GM21423 (cell line): ENCODE measurements around the gene RPS2.
"Not testable (repeated sequence)": the region's sequence is repeated elsewhere in the genome, so short reads cannot be mapped to it uniquely, and the experiment has no call there.

Source experiments
- ATAC-seq: cut with Tn5 transposase; IDR thresholded peaks from one replicate; pipeline ENCODE4 v1.9.1; 2021; ENCODE audit warnings: mild to moderate bottlenecking, moderate library complexity; ENCODE audit not compliant: unreplicated experiment

RPS2 gene

GRCh38 chr16:1942810-1943726, 21.6 kb downstream of the RPS2 start, which contains the start of gene MSRB1:
Gene MSRB1, minus strand, starts transcription at chr16:1943199. Its CDS starts 43 bp downstream, at chr16:1943156.
- ATAC-seq, result peak; percentile 93

- ATAC-seq, result no peak
These were observed 22.4 kb downstream of the RPS2 start for GRCh38 chr16:1942047-1942809.

- no peak for ATAC-seq
These were observed 23.2 kb downstream of the RPS2 start for GRCh38 chr16:1941162-1942046.

DNA sequence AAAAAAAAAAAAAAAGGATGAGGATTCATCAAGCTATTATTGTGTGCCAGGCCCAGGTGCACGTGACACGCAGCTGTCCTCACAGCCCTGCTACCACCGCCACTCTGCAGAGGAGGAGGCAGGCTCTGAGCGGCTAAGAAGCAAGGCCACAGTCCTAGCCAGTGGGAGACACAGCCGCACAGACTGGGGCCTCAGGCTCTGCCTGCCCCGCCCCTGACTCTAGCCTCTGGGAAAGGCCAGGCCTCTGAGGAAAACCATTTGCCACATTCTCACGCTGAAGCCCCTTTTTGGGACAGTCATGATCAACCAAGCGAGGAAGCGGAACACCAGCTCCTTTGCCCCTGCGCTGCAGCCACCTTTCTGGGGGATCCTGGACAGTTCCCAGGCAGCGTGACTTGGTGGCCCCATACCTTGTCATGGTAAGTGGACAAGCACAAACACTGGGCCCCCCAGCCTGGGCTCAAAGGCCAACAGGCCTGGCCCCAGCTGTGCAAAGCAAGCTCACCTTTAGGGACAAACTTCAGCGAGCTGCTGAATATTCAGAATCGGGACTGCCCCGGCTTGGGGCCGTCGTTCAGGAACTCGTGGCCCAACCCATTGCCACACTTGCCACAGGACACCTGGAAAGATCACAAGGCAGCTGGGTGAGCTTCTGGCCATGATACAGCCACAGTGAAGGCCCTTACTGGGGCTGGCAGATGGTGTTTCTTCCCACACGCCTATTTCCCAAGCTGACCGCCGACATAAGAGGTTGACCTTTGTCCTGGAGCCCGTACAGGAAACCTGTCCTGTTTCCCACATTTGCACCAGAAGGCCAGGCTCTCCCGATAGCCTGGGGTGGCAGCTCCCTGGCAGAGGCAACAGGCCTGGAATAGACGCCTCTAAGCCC, 24.1 kb downstream of the RPS2 start:
- no peak for ATAC-seq

GRCh38 chr16:1939833-1940232, 24.8 kb downstream of the RPS2 start:
- not testable (repeated sequence) for ATAC-seq

DNA sequence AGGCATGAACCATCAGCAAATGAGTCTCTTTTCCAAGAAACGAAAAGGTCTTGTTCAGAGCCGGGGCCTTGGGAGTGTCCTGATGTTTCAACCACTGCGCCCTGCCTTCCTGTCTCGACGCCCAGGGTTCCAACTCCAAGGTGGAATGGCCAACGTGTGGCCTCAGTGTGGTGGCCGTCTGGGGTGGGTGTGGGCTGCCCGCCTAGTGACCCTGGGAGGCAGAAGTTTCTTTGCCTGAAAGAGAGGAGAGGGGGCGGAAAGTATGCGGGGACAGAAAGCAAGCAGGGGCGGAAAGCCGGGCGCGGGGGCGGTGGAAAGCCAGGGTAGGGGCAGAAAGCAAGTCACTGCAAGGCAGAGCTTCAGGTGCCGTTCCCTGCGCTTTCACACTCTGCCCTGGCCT, 25.7 kb downstream of the RPS2 start:
- no peak for ATAC-seq

- no peak for ATAC-seq
These were observed 26.3 kb downstream of the RPS2 start for GRCh38 chr16:1938316-1938715.

DNA sequence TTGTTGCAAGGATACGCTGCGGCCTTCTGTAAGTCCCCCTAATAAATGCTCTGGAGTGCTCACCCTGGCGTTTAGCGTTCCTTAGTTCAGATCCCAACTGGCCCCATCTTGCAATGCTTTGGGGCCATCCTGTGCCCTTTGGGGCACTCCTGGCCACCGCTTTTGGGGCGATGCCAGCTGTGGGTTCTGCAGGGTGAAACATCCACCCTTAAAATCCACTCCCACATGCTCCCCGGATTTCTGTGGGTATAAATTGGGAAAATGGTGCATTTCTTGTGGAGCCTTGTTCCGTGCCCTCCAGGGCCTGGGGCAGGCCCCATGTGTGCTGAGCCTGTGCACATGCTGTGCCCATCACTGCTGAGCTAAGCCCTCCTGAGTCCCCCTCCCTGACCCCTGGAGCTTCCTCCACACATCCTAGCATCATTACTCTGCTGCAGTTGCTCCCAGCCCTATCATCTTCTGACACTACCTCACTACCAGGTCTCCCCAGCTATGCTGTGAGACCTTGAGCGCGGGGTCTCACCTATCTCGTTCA, 27.6 kb downstream of the RPS2 start:
- ATAC-seq, result no peak

DNA sequence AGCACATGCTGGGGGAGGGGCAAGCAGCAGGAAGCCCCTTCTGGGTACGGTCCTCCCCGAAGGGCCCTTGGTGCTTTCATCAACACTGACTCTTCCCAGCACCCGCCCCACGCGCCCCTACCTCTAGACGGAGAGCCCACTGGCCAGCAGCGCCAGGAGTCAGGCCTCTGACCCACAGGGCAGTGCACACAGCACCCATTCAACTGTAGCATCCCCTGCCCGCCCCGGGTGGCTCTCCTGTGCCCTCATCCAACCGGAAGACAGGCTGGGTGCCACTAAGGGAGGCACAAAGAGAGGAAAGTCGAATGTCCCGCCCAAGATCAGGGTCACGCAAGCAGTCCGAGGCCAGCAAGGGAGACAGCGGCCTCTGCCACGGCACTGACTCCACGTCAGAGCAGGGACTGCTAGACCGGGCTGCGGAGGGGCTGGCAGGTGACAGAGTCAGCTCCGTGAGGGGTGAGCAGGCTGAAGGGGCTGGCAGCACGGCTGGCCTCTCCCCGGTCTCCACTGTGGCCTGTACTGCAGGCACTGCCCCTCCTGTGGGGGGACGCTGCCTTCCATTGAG, 31.4 kb downstream of the RPS2 start:
- ATAC-seq, result no peak

GRCh38 chr16:1932050-1933028, 32.3 kb downstream of the RPS2 start:
- no peak for ATAC-seq

GRCh38 chr16:1930338-1930720, 34.3 kb downstream of the RPS2 start:
- no peak for ATAC-seq

DNA sequence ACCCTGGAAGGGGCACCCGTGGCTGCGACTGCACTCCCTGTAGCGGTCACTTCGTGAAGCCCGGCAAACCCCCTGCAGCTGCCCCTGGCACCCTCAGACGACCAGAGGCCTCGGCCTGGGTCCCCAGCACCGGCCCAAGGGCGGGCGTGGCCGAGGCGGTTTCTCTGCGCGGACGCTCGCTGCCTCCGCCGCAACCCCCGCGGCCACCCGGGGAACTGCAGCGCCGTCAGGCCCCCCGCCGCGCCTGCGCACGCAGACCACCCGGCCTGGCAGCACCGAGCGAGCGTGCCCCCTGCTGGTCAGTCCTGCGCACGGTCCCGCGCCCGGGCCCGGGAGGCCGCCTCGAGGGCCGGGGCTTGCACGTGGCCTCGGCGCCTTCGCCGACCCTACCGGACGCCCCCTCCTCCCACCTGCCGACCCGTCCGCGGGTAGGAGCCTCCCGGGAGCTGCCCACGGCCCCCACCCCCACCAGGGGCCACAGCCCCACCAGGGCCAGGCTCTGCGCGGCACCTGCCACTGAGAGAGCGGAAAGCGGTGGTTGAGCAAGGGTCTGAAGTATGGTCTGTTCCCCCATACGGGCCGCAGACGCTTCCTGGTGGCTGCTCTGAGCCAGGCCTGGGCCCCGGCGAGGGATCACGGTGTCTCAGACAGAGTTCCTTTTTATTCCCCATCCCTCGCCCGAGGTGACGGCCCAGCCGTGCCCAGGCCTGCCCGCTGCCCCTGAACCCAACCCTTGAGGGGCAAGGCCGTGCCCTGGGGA, 34.9 kb downstream of the RPS2 start:
- peak; percentile 82 for ATAC-seq

DNA sequence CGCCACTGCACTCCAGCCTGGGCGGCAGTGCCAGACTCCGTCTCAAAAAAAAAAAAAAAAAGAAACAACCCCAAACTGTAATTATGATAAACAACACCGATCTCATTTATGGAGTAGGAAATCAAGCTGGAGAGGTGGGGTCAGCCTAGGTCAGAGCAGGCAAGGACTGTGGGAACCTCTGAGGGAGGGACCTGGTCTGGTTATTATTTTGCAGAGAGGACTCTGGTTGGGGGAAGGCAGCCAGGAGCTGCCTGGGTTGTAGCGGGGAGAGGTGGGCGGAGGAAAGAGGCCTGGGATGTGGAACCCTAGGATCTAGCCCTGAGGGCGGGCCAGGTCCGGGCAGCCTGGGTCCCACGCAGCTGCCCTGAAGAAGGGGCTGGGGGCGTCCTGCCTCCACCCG, 35.5 kb downstream of the RPS2 start:
- no peak for ATAC-seq

- ATAC-seq, result no peak
These were observed 38.4 kb downstream of the RPS2 start for GRCh38 chr16:1926271-1926670.

GRCh38 chr16:1924095-1924494, 40.5 kb downstream of the RPS2 start:
- no peak for ATAC-seq

- ATAC-seq, result no peak
These were observed 41.2 kb downstream of the RPS2 start for GRCh38 chr16:1923299-1924034.

DNA sequence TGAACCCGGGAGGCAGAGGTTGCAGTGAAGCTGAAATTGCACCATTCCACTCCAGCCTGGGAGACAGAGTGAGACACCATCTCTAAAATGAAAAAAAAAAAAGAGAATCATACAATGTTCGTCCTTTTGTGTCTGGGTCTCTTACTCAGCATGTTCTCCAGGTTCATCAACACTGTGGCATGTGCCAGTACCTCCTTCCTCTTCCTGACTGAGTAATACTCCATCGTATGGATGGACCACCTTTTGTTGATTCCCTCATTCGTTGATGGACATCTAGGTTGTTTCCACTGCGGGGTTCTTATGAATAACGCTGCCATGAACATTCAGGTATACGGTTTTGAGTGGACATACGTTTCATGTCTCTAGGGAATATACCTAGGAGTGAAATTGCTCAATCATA, 42.3 kb downstream of the RPS2 start:
- ATAC-seq, result no peak
